GM12873 (cell line): ENCODE measurements around the gene ZNF124.

Source experiments
- TF ChIP-seq, protein P1 (sequence below): IDR thresholded peaks from 2 replicates; pipeline ENCODE4 v1.5.1; 2012; ENCODE audit warnings: low read depth, mild to moderate bottlenecking, moderate library complexity, low read length, control low read depth; ENCODE audit not compliant: insufficient read depth; ENCODE audit errors: missing control alignments

The ZNF124 gene

DNA sequence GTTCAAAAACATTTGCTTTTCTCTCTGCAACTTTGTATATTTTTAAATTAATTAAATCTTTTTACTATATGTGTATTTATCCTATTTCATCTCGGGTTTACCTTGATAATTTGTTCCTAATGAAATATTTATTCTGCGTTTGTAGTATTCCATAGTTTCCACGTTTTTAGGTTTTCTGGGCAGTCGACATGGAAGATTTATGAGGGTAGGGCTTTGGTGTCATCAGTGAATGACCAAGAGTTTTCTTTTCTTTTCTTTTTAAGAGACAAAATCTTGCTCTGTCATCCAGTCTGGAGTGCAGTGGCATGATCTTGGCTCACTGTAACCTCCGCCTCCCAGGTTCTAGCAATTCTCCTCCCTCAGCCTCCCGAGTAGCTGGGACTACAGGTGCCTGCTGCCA, 50.4 kb downstream of the ZNF124 start:
- TF ChIP-seq, protein P1, sequence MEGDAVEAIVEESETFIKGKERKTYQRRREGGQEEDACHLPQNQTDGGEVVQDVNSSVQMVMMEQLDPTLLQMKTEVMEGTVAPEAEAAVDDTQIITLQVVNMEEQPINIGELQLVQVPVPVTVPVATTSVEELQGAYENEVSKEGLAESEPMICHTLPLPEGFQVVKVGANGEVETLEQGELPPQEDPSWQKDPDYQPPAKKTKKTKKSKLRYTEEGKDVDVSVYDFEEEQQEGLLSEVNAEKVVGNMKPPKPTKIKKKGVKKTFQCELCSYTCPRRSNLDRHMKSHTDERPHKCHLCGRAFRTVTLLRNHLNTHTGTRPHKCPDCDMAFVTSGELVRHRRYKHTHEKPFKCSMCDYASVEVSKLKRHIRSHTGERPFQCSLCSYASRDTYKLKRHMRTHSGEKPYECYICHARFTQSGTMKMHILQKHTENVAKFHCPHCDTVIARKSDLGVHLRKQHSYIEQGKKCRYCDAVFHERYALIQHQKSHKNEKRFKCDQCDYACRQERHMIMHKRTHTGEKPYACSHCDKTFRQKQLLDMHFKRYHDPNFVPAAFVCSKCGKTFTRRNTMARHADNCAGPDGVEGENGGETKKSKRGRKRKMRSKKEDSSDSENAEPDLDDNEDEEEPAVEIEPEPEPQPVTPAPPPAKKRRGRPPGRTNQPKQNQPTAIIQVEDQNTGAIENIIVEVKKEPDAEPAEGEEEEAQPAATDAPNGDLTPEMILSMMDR, result no peak

DNA sequence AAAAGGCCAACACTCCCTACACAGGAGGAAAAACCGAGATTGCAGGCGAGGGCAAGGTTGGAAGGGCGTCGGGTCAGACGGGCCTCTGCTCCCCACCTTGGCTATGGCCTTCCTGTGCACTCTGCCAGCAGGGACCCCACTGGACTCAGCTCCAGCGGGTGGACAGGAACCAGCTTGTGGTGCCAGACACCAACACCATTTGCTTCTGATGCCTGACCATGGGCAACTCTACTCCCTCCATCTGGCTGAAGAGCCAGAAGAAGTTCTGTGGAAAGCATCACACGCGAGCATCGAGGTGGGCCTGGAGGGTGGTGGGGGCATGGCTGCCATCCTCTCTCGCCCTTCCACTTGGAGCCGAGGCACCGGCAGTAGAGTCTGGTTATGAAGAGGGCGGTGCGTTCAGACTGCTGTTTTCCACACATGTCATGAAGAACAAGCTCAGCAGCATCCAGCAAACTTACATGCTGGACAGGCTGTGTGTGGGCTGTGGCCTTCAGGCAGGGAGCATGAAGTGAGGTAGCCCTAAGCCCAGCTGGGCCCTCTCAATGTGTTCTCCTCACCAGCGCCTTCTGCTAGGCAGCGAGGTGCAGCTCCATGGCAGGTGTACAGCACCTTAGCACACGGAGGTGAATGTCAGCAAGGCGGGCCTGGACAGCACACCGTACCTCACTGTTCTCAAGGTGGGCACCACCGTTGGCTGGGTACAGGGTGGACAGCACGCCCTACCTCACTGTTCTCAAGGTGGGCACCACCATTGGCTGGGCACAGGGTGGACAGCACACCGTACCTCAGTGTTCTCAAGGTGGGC, 52.0 kb downstream of the ZNF124 start:
- TF ChIP-seq, protein P1, result no peak

DNA sequence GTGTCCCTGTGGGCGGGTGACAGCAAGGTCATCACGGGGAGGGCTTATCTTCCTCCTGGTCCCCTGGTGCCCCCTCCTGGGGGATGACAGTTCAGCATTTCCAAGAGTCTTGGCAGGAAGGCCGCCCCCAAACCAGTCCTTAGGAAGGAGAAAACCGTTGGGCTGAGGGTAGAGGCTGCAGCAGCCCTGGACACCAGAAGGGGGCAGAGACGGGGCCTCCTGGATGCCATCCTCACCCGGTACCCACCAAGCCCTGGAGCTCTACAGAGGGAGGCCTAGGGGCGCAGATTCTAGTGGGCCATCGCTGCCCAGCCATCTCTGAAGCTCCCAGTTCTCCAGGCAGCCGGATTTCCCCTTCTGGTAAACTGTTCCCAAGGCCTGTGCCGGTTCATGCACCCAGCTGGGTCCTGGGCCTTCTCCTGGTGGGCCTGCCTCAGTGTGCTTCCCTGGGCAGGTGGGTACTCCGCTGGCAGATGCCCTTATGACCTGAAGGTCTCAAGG, 52.8 kb downstream of the ZNF124 start:
- TF ChIP-seq, protein P1, result peak; percentile 38

DNA sequence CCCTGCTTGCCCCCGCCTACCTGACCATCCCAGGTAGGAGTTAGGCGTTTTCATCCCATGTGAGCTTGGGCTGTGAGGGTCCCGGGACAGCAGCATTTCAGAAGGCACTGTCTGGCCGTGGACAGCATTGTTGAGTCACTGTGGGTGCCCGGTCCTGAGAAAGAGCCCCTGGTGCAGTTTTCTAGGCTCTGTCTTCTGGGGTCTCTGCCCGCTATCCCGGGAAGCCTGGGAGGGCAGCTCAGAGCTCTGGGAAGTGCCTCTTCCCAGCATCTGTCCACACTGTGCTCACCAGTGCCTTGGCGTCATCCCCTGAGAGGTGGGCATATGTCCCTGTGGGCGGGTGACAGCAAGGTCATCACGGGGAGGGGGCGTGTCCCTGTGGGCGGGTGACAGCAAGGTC, 56.3 kb downstream of the ZNF124 start:
- TF ChIP-seq, protein P1, result no peak

DNA sequence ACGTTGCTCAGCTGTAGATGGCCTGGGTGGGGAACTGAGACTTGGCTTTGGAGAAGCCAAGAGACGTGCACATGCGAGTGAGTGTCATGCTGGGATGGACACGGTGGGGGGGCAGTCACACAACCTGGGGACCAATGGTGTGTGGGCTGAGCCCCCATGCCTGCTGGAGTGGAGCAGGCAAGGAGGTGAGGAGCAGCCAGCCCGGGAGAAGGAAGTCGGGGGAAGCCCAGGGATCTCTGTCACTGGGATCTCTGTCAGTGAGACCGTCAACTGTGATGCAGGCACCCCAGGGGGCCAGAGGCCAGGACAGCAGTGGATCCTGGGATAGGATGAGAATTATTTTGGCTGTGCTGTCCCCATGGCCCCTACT, 56.7 kb downstream of the ZNF124 start:
- TF ChIP-seq, protein P1, result no peak

DNA sequence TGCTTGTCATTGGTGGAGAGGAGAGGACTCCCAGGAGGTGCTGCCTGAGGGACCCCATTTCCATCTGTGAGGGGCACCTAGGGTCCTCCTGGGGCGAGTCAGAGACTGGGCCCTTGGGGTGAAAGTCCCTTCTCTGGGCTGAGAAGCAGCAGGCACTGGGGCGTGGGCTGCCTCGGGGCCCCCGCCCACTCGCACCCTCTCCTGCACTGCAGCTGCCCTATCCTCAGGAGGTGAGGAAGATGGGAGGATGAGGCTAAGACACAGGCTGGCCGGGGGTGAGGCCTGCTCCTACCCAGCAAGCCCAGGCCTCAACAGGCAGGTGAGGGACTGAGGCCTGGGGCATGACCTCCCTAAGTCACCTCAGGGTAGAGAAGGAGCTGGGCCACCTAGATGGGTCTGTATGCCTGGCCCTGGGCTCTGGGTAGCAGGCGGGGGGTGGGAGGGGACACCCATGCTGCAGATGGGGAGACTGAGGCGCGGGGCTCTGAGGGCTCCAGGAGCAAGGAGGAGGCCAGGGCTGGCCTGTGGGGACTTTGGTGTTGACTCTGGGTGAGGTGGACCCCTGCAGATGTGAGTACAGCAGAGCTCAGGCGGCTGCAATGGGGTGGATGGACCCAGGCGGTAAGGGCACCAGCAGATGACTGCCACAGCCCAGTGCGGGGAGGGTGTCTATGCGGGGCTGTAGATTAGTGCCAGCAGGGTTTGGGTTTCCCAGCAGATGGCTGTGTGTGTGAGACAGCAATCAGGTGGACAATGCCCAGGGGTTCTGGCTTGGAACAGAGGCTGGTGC, 57.3 kb downstream of the ZNF124 start:
- TF ChIP-seq, protein P1, result no peak

DNA sequence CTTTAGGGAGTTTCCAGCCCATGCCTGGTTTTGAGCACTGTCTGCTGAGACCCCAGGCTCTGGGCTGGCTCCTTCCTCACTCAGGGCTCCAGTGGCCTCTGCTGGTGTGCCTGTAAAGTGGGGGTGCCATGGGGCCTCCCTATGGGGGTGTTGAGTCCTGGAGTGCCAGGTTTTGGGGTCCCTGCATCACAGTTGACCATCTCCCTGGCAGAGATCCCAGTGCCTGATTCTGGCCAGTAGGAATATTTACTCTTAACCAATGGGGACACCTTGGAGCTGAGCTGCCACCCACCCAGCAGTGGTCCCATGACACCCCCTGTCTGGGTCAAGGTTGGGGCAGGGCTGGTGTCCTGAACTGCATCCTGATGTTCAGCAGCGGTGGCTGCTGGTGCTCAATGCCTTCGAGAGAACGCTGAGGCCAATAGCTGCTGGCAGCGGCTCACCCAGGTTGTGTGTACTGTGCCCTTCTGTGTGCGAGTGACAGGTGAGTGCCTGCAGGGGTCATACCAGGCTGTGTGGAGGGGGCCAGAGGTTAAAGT, 58.0 kb downstream of the ZNF124 start:
- TF ChIP-seq, protein P1, result no peak
